Measurements from ENCODE around the gene LDB3. TPM values are rescaled to one million over a fixed set of nuclear protein-coding genes. Genes with fewer than 3 reads are reported as not detected.
A peak's percentile ranks its signal among the peaks of the same experiment; 100 is the strongest.

The LDB3 gene
- total RNA-seq, 3 donors from 2014 or later = 0.96 to 22.7 (median 3.2) TPM

DNA sequence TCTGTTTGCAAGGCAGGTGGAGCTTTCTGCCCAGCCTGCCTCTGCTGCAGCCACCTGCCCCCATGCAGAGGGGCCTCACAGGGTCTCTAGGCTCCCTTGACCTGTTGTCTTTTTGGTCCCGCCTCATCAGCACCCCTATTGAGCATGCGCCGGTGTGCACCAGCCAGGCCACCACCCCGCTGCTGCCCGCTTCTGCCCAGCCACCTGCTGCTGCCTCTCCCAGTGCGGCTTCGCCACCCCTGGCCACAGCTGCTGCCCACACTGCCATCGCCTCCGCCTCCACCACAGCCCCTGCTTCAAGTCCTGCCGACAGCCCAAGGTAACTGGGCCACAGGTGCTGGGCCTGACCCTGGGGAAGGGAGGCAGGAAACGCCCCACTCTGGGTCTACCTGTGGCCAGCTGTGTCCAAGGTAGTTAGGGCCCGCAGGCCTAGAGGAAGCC, 38.1 kb downstream of the LDB3 start:
- Histone ChIP-seq H3K4me3 (no peak overlapping the region), H3K9me3 (no peaks in the 10 kb centered on the region), H3K36me3 (ENCODE audit: low read depth) (no peaks in the 10 kb centered on the region), H3K4me1 (ENCODE audit: low read depth) (peaks cover 7% of the 10 kb centered on the region)
- DNase-seq (peak in 1 of 3 donors; percentile 48), ATAC-seq (no peak)
- intact Hi-C loops (cut with DNase I, micrococcal nuclease) = loop anchor here in 1 of 2 donors (10.0 kb wide), 1 partner anchor 188 kb away; no protein-coding TSS in a partner anchor
- TF ChIP-seq CTCF (IDR thresholded peaks at IDR 0.05) = no peak

DNA sequence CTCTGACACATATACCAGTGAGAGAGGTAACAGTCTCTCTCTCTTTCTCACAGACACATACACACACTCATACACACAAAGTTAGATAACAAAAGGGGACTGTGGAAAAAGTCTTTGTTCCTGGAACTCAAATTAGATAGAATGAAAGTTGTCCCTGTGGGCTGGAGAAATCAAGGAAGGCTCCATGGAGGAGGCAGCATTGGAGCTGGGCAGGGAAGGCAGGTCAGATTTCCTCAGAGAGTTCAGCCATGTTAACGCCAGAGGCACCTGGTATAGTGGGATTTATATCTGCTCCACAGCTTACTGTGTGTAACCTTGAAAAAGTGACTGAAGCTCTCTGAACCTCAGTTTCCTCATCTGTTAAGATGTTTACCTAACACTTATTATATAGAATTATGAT, 38.7 kb downstream of the LDB3 start:
- ATAC-seq = no peak
- DNase-seq = no peak
- no peaks in the 10 kb centered on the region for H3K9me3 ChIP-seq
- no peak for TF ChIP-seq CTCF (IDR thresholded peaks at IDR 0.05)
- H3K4me1 ChIP-seq (ENCODE audit: low read depth) = peaks cover 7% of the 10 kb centered on the region
- H3K36me3 ChIP-seq (ENCODE audit: low read depth) = no peaks in the 10 kb centered on the region
- H3K4me3 ChIP-seq = no peak overlapping the region
- intact Hi-C loops (cut with DNase I, micrococcal nuclease) = loop anchor here in 1 of 2 donors (10.0 kb wide), 1 partner anchor 188 kb away; no protein-coding TSS in a partner anchor

GRCh38 chr10:86707505-86707904, 39.2 kb downstream of the LDB3 start:
- no peaks in the 10 kb centered on the region for H3K9me3 ChIP-seq
- H3K4me3 ChIP-seq = no peak overlapping the region
- intact Hi-C loops (cut with DNase I, micrococcal nuclease) = loop anchor here in 1 of 2 donors (10.0 kb wide), 1 partner anchor 187 kb away; no protein-coding TSS in a partner anchor
- no peak for TF ChIP-seq CTCF (IDR thresholded peaks at IDR 0.05)
- H3K36me3 ChIP-seq (ENCODE audit: low read depth) = no peaks in the 10 kb centered on the region
- ATAC-seq (no peak), DNase-seq (peak in 1 of 3 donors; percentile 10)
- H3K4me1 ChIP-seq (ENCODE audit: low read depth) = peaks cover 11% of the 10 kb centered on the region

DNA sequence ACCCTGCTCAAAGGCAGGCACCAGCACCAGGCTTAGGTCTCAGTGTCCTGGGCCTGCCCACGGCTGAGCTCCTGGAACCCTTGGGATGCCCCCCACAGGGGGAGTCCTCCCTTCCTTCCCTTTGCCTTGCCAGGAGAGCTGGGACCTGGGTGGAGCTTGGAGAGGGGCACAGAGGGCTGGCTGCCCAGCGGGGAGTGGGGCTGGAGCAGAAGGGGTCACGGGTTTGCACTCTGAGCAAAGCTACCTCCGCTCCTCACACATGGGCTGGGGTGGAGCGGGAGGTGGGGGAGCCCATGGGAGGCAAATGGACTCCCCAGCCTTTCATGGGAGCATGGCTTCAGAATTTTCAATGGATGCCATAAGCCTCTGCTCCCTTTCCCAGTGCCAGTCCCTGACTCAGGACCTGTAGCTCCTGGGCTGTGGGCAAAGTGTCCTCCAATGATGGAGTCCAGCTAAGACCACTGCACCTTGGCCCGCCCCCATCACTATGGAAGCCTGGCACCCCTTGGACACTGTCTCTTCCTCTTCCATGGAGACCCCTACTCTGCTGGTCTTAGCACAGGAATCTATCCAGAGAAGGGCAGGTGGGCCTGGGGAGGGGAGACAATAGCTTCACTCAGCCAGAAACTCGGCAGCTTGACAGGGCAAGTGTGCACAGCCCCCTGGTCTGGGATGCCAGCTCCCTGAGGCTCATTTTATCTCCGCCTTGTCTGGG, 39.9 kb downstream of the LDB3 start:
- peak in 1 of 3 donors; percentile 25 for DNase-seq
- Histone ChIP-seq H3K9me3 (no peaks in the 10 kb centered on the region), H3K4me1 (ENCODE audit: low read depth) (peaks cover 11% of the 10 kb centered on the region), H3K36me3 (ENCODE audit: low read depth) (no peaks in the 10 kb centered on the region), H3K4me3 (no peak overlapping the region)
- TF ChIP-seq CTCF (IDR thresholded peaks at IDR 0.05) = no peak
- intact Hi-C loops (cut with DNase I, micrococcal nuclease) = loop anchor here in 1 of 2 donors (10.0 kb wide), 1 partner anchor 187 kb away; no protein-coding TSS in a partner anchor
- no peak for ATAC-seq

DNA sequence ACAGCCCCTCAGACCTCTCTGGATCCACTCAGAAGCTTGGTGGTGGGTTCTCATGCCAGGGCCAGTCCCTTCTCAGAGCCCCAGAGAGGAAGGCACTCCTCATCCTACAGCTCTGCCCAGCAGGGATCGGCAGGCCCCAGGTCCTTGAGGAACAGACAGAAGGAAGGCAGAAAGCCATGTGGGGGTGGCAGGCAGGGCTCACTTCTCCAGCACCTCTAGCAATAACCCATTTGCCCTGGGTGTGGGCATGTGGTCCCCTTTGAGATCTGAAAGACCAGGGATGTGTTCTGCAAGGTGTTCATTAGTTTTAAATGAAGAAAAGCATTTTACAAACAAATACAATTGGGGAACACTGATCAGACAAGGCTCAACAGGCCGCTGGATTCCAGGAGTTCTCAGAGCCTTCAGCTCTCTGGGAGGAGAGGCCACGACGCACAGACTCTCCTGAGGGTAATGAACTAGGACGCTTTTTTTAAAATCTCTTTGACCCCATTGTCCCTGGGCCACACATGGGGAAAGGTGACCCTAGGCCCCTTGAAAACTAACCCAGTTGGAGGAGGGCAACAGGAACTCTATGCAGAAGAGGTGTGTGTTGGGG, 40.6 kb downstream of the LDB3 start:
- Histone ChIP-seq H3K9me3 (no peaks in the 10 kb centered on the region), H3K4me1 (ENCODE audit: low read depth) (peaks cover 11% of the 10 kb centered on the region), H3K36me3 (ENCODE audit: low read depth) (no peaks in the 10 kb centered on the region), H3K4me3 (no peak overlapping the region)
- no peak for TF ChIP-seq CTCF (IDR thresholded peaks at IDR 0.05)
- intact Hi-C loops (cut with DNase I, micrococcal nuclease) = loop anchor here in 1 of 2 donors (10.0 kb wide), 1 partner anchor 186 kb away; no protein-coding TSS in a partner anchor
- ATAC-seq (no peak), DNase-seq (no peak)
